T-helper 2 cell treated with Interferon-gamma antibody and Interleukin-4, amounts not matched to agents 5 μg/mL and 100 μg/mL, for 36 hours (primary cell): ENCODE results near the gene PTAR1.
A peak's percentile ranks its signal among the peaks of the same experiment; 100 is the strongest.
"Not testable (repeated sequence)": the region's sequence is repeated elsewhere in the genome, so short reads cannot be mapped to it uniquely, and the experiment has no call there.

Experiments used
- DNase-seq: peaks from one replicate; pipeline ENCODE4 v3.0.0; 2021; ENCODE audit warnings: low spot score
- H3K27ac Mint-ChIP-seq: one replicate; pipeline ENCODE4 v1.8.0; 2021; ENCODE audit warnings: mild to moderate bottlenecking, mixed read lengths
- H3K27me3 Mint-ChIP-seq: one replicate; pipeline ENCODE4 v1.8.0; 2021; ENCODE audit warnings: low read depth, mixed read lengths
- H3K36me3 Mint-ChIP-seq: one replicate; pipeline ENCODE4 v1.8.0; 2021; ENCODE audit warnings: low read depth, mixed read lengths
- H3K4me1 Mint-ChIP-seq: one replicate; pipeline ENCODE4 v1.8.0; 2021; ENCODE audit warnings: low read depth, mixed read lengths
- H3K4me3 Mint-ChIP-seq: one replicate; pipeline ENCODE4 v1.8.0; 2022; ENCODE audit warnings: mild to moderate bottlenecking, moderate library complexity, mixed read lengths
- H3K9me3 Mint-ChIP-seq: one replicate; pipeline ENCODE4 v1.8.0; 2021; ENCODE audit warnings: mixed read lengths

Gene PTAR1

DNA sequence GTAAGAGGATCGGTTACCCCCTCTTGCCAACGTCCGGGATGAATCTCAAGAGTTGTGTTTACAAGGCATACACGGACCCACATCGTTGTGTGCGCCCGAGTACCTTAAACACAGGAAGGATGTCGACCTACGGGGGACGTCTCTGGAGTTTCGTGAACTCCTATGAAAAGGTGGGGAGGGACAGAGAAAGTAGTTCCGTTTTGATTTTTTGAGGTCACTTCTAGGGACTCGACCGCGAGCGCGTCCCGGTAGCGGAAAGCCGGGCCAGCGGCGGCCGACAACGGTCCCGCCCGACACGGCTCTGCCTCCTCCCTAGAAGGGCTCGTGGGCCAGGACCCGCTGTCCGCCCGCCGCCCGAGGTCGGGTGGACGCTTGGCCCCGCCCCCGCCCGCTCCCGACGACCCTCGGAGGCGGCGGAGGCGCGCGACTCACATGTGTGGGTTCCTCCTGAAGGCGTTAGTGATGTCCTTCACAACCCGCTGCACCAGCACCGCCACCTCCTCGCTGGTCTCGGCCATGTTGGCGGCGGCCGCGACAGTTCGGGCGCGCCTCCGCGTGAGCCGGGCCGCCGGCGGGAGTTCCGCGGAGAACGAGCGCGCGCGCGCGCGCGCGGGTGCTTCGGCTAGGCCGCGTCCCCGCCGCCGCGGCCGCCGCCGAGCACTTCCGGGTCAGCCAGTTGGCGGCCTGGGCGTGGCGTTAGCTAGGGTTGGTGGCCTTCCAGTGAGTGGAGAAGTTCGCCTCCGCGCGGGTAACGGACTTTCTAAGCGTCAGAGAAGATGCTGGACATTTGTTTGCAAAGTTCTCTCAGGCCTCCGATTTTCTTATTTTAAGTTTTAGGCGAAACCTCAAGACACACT lies at the start of gene PTAR1:
Gene PTAR1 (minus strand): TSS at position 591 of the 857 bp plus-strand sequence. CDS start 73 bp downstream, at position 518.
- Mint-ChIP-seq H3K27me3 (no peaks in the 10 kb centered on the region), H3K27ac (peak within 1 kb of the TSS; percentile 95), H3K4me3 (peak within 1 kb of the TSS; percentile 96), H3K4me1 (peaks cover 25% of the 10 kb centered on the region), H3K9me3 (no peaks in the 10 kb centered on the region), H3K36me3 (peaks cover 30% of the 10 kb centered on the region)
- peak; percentile 91 for DNase-seq

DNA sequence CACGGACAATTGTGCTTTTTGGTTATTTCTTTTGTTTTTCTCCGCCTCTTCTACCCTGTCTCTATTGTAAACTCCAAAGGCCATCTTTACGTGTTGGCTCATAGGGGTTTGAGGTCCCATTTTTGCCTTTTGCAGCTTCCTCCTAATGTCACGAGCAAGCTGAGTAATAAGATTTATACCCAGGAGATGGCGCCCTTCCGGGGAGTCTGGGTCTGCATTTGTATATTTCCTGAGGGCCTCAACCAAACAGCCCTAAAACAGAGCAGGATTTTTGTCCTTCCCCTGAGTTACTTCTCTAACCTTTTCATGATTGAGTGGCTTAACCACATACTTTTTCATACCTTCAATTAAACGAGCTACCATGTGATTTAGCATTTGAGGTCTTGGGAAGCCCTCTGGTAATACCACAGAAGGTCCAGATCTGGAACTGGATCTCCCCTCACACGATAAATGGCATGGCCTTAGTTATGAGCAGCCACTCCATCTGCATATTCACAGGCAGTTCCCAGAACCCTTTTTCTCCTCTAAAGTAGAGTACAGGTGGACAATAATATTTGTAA lies 49.6 kb upstream of the PTAR1 start:
- DNase-seq: peak; percentile 37
- no peak overlapping the region for H3K27ac Mint-ChIP-seq
- peaks cover 6% of the 10 kb centered on the region for H3K27me3 Mint-ChIP-seq
- H3K4me1 Mint-ChIP-seq: peaks cover 42% of the 10 kb centered on the region
- no peak overlapping the region for H3K4me3 Mint-ChIP-seq
- H3K9me3 Mint-ChIP-seq: peaks cover 8% of the 10 kb centered on the region
- peaks cover 4% of the 10 kb centered on the region for H3K36me3 Mint-ChIP-seq

- Mint-ChIP-seq H3K27ac (no peak overlapping the region), H3K4me3 (no peak overlapping the region), H3K27me3 (peaks cover 6% of the 10 kb centered on the region), H3K36me3 (no peaks in the 10 kb centered on the region), H3K9me3 (peaks cover 8% of the 10 kb centered on the region), H3K4me1 (peaks cover 23% of the 10 kb centered on the region)
- DNase-seq: no peak
Measured at GRCh38 chr9:69806627-69807026, 46.8 kb upstream of the PTAR1 start.

- DNase-seq: no peak
- H3K36me3 Mint-ChIP-seq: no peaks in the 10 kb centered on the region
- H3K27me3 Mint-ChIP-seq: peaks cover 6% of the 10 kb centered on the region
- H3K27ac Mint-ChIP-seq: no peak overlapping the region
- peaks cover 4% of the 10 kb centered on the region for H3K9me3 Mint-ChIP-seq
- peaks cover 19% of the 10 kb centered on the region for H3K4me1 Mint-ChIP-seq
- peak overlapping the region; percentile 4 for H3K4me3 Mint-ChIP-seq
Measured at GRCh38 chr9:69805962-69806515, 46.2 kb upstream of the PTAR1 start.

DNA sequence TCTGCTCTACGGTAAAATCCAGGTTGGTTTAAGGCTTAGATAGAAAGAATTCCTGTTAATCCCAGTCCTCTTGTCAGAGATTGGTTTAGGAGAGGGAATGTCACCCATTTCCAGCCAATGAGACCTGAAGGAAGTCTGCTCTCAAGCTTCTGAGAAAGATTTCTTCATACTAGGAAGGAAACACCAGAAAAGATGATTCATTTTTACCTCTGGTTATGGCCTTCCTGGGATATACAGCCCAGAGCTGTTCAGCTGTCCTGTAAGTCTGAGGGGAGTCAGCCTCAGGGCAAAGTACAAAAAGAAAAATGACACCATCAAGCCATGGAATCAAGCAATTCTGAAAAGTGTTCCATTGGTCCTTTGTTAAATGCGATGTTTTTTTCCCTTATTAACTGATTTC lies 42.2 kb upstream of the PTAR1 start:
- Mint-ChIP-seq H3K9me3 (no peaks in the 10 kb centered on the region), H3K4me1 (peaks cover 9% of the 10 kb centered on the region), H3K36me3 (no peaks in the 10 kb centered on the region), H3K27ac (no peak overlapping the region), H3K4me3 (no peak overlapping the region), H3K27me3 (peaks cover 20% of the 10 kb centered on the region)
- no peak for DNase-seq

DNA sequence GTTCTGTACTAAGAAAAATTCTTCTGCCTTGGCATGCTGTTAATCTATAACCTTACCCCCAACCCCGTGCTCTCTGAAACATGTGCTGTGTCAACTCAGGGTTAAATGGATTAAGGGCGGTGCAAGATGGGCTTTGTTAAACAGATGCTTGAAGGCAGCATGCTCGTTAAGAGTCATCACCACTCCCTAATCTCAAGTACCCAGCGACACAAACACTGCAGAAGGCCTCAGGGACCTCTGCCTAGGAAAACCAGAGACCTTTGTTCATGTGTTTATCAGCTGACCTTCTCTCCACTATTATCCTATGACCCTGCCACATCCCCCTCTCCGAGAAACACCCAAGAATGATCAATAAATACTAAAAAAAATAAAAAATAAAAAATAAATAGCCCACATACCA lies 40.2 kb upstream of the PTAR1 start:
- H3K9me3 Mint-ChIP-seq, DNase-seq, H3K4me1 Mint-ChIP-seq, H3K27ac Mint-ChIP-seq, H3K36me3 Mint-ChIP-seq, H3K4me3 Mint-ChIP-seq: not testable (repeated sequence)
- peaks cover 28% of the 10 kb centered on the region for H3K27me3 Mint-ChIP-seq

DNA sequence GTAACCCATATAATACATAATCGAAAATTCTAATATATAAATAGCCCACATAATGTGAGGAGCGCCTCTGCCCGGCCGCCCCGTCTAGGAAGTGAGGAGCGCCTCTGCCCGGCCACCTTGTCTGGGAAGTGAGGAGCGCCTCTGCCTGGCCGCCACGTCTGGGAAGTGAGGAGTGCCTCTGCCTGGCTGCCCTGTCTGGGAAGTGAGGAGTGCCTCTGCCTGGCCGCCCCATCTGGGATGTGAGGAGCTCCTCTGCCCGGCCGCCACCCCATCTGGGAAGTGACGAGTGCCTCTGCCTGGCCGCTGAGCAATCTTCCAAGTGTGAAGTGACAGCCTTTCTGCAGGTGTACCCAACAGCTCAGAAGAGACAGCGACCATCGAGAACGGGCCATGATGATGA lies 39.7 kb upstream of the PTAR1 start:
- H3K9me3 Mint-ChIP-seq, H3K36me3 Mint-ChIP-seq, H3K4me1 Mint-ChIP-seq, H3K4me3 Mint-ChIP-seq, DNase-seq, H3K27ac Mint-ChIP-seq: not testable (repeated sequence)
- peaks cover 31% of the 10 kb centered on the region for H3K27me3 Mint-ChIP-seq

DNA sequence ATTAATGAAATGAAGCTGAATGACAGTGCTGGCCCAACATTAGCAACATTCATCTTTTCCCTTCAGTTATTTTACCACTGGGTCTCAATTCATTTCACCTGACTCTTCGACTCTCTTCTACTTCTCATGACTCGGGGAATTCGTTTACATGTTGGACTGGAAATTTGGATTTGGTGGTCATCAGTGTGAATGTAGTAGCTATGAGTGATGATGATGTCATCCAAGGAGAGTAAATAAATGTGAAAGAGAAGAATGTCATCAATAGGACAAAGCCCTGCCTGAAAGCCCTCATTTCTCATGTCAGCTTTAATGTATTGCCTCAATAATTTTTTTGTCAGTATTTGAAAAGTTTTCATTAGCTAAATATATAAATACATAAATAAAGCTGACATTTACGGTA lies 38.9 kb upstream of the PTAR1 start:
- Mint-ChIP-seq H3K4me1 (no peaks in the 10 kb centered on the region), H3K36me3 (no peaks in the 10 kb centered on the region), H3K9me3 (no peaks in the 10 kb centered on the region), H3K4me3 (no peak overlapping the region), H3K27me3 (peaks cover 38% of the 10 kb centered on the region), H3K27ac (no peak overlapping the region)
- no peak for DNase-seq

GRCh38 chr9:69797675-69798074 lies 37.9 kb upstream of the PTAR1 start:
- H3K27ac Mint-ChIP-seq: no peak overlapping the region
- no peaks in the 10 kb centered on the region for H3K4me1 Mint-ChIP-seq
- no peaks in the 10 kb centered on the region for H3K36me3 Mint-ChIP-seq
- peaks cover 41% of the 10 kb centered on the region for H3K27me3 Mint-ChIP-seq
- DNase-seq: no peak
- no peak overlapping the region for H3K4me3 Mint-ChIP-seq
- no peaks in the 10 kb centered on the region for H3K9me3 Mint-ChIP-seq

DNA sequence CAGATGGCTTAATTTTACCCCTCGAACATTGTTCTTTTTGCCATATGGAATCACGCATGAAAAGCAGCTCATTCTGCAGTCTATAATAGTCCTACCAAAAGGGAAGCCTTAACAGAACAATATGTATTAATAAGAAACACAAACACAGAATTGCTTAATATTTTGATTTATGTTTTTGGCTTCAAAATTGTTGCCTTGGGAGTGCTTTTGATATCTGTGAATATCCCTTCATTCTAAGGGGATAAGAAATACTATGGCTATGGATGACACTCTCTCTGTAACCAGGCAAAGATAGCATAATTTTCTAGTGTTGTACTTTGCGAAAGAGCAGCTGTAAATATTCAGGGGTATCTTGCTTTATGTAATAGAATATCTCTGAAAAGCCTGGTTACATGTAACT lies 34.5 kb upstream of the PTAR1 start:
- DNase-seq: no peak
- Mint-ChIP-seq H3K4me1 (no peaks in the 10 kb centered on the region), H3K9me3 (no peaks in the 10 kb centered on the region), H3K4me3 (no peak overlapping the region), H3K27me3 (peaks cover 61% of the 10 kb centered on the region), H3K27ac (no peak overlapping the region), H3K36me3 (no peaks in the 10 kb centered on the region)

DNA sequence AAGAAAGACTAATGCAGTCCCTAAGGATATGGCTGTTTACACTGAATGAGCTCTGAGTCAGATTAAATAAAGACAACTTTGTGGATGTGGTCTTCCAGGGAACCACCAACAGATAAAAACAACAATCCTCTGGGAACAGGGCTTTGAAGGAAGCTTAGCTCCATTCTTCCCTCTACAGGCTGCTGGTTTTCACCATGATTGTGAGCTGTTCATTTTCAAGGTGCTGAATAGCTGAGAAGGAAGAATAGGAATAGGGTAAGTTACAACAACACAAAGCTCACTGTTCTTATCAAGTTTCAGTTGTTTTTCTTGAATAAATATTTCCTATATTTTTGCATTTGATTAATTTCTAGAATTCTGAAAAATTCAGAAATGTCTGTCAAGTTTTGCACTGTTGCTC lies 25.9 kb upstream of the PTAR1 start:
- no peak overlapping the region for H3K27ac Mint-ChIP-seq
- no peak for DNase-seq
- H3K4me1 Mint-ChIP-seq: peaks cover 1% of the 10 kb centered on the region
- H3K27me3 Mint-ChIP-seq: peaks cover 31% of the 10 kb centered on the region
- no peaks in the 10 kb centered on the region for H3K36me3 Mint-ChIP-seq
- peaks cover 8% of the 10 kb centered on the region for H3K9me3 Mint-ChIP-seq
- no peak overlapping the region for H3K4me3 Mint-ChIP-seq

DNA sequence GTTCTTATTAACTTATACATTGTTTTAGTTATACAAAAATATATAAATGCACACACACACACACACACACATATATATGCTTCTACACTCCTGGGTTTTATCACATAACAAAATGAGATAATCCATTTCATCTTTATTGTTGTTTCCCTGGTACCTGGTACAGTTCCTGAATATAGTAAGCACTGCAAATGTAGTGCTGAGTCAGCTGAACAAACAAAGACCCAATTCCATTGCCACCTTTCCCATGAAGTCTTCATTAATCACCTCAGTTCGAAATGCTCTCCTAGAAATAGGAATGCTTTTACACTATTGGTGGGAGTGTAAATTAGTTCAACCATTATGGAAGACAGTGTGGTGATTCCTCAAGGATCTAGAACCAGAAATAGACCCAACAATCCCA lies 13.4 kb upstream of the PTAR1 start:
- Mint-ChIP-seq H3K4me3 (no peak overlapping the region), H3K9me3 (no peaks in the 10 kb centered on the region), H3K36me3 (no peaks in the 10 kb centered on the region), H3K4me1 (no peaks in the 10 kb centered on the region), H3K27me3 (peaks cover 6% of the 10 kb centered on the region), H3K27ac (no peak overlapping the region)
- no peak for DNase-seq

DNA sequence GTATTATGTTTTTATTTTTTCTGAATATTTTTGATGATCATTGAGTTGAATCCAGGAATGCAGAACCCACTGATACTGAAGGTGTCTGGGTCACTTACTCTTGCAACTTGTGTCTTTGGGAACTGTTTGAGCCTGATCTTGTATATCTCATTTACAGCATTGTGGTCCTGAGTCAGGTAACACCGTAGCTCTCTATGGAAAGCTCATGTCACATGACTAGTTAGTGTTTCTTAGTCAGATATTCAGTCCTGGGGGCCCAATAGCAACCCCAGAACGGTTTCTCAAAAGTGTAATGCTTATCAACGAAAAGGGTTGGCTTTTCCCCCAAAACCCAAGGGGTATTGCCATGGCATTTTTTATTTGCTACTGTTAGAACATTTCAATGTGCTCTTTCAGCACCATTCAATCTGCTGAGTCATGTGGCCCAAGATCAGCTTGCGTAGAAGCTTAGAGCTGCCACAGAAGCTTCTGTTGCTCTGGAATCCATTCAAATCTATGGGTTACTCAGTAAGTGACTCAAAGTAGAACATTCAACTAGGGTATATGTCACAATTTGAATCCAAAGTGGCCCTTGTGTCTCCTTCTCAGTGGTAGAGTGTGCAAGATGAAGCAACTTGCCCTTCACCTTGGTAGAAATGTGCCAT lies 12.1 kb upstream of the PTAR1 start:
- Mint-ChIP-seq H3K4me1 (no peaks in the 10 kb centered on the region), H3K4me3 (no peak overlapping the region)

GRCh38 chr9:69768716-69769115 lies 8.9 kb upstream of the PTAR1 start:
- H3K4me1 Mint-ChIP-seq: no peaks in the 10 kb centered on the region
- H3K36me3 Mint-ChIP-seq: no peaks in the 10 kb centered on the region
- H3K27ac Mint-ChIP-seq: no peak overlapping the region
- H3K27me3 Mint-ChIP-seq: peaks cover 2% of the 10 kb centered on the region
- no peak for DNase-seq
- no peaks in the 10 kb centered on the region for H3K9me3 Mint-ChIP-seq
- no peak overlapping the region for H3K4me3 Mint-ChIP-seq

More for the DNA sequence above, 12.1 kb upstream of the PTAR1 start:
- Mint-ChIP-seq H3K9me3 (no peaks in the 10 kb centered on the region), H3K27me3 (peaks cover 4% of the 10 kb centered on the region), H3K27ac (no peak overlapping the region), H3K36me3 (no peaks in the 10 kb centered on the region)
- no peak for DNase-seq
